Measurements from ENCODE around the gene MRPL55. TPM values are rescaled to one million over a fixed set of nuclear protein-coding genes. Genes with fewer than 3 reads are reported as not detected.

Gene MRPL55
- total and polyA plus RNA-seq, 2 of the 13 experiments (the other 11 are each of a cell fraction or from before 2014, with no cell fraction given), result 58.6 to 92.9 TPM

GRCh38 chr1:228142155-228142691 lies 33.1 kb upstream of the MRPL55 start (continued):
- TF ChIP-seq ZNF142 (CRISPR knock-in tag; IDR thresholded peaks at IDR 0.05) (no peak), ZNF567 (CRISPR knock-in tag; IDR thresholded peaks at IDR 0.05; ENCODE audit: borderline replicate concordance) (0 out of 2 replicates have a peak, but pooled peaks have one; percentile 38), ZNF468 (CRISPR knock-in tag; IDR thresholded peaks at IDR 0.05) (no peak), HINFP (CRISPR knock-in tag; IDR thresholded peaks at IDR 0.05; ENCODE audit: low read depth) (no peak), ZBTB4 (CRISPR knock-in tag; IDR thresholded peaks at IDR 0.05; ENCODE audit: borderline replicate concordance) (peak; percentile 53; the same call in 1 of the 2 replicates), CHCHD3 (CRISPR knock-in tag; IDR thresholded peaks at IDR 0.05) (no peak), ZNF619 (CRISPR knock-in tag; IDR thresholded peaks at IDR 0.05) (no peak), HNRNPL (IDR thresholded peaks at IDR 0.05; ENCODE audit: low read depth, low read length) (0 out of 2 replicates have a peak, but pooled peaks have one; percentile 26), ZNF292 (CRISPR knock-in tag; IDR thresholded peaks at IDR 0.05; ENCODE audit: borderline replicate concordance, low read depth) (no peak), RBFOX2 (IDR thresholded peaks at IDR 0.05; ENCODE audit: low read depth, low read length) (0 out of 2 replicates have a peak, but pooled peaks have one; percentile 31), HMG20B (CRISPR knock-in tag; conservative IDR thresholded peaks at IDR 0.05) (no peak), ZNF430 (CRISPR knock-in tag; IDR thresholded peaks at IDR 0.05) (no peak), ZNF251 (CRISPR knock-in tag; IDR thresholded peaks at IDR 0.05) (no peak)

Measured in HepG2 (cell line).